Thymus (tissue), 11 donors: Measurements from ENCODE around the gene KCNIP1. TPM values are rescaled to one million over a fixed set of nuclear protein-coding genes. Genes with fewer than 3 reads are reported as not detected.

Source experiments
- DNase-seq, 9 donors: peaks; one replicate each; pipeline ENCODE4 v3.0.0-alpha.2; 2013; ENCODE audit warnings: low spot score in 9 of 9, low read depth in 6 of 9, missing footprints in 1 of 9
- H3K27ac ChIP-seq, 2 donors: one replicate each; pipeline ENCODE4 v1.5.1; 2013; ENCODE audit warnings: control low read depth in 1 of 2, low read depth in 1 of 2, low read length in 1 of 2, mild to moderate bottlenecking in 1 of 2, moderate library complexity in 1 of 2
- H3K27me3 ChIP-seq, 2 donors: one replicate each; pipeline ENCODE4 v1.5.1; 2013; ENCODE audit warnings: low read length in 1 of 2; ENCODE audit not compliant: control insufficient read depth in 2 of 2, insufficient read depth in 1 of 2
- H3K36me3 ChIP-seq, 2 donors: one replicate each; pipeline ENCODE4 v1.5.1; 2013; ENCODE audit warnings: low read length in 1 of 2, mild to moderate bottlenecking in 1 of 2, moderate library complexity in 1 of 2; ENCODE audit not compliant: control insufficient read depth in 2 of 2, insufficient read depth in 2 of 2
- H3K4me1 ChIP-seq, 2 donors: one replicate each; pipeline ENCODE4 v1.5.1; 2013; ENCODE audit warnings: low read length in 2 of 2; ENCODE audit not compliant: control insufficient read depth in 2 of 2, insufficient read depth in 2 of 2
- H3K4me3 ChIP-seq, 2 donors: one replicate each; pipeline ENCODE4 v1.5.1; 2013; ENCODE audit warnings: low read length in 2 of 2, control low read depth in 1 of 2, mild to moderate bottlenecking in 1 of 2
- H3K9me3 ChIP-seq, 2 donors: one replicate each; pipeline ENCODE4 v1.5.1; 2013; ENCODE audit warnings: low read length in 1 of 2, mild to moderate bottlenecking in 1 of 2; ENCODE audit not compliant: control insufficient read depth in 2 of 2, insufficient read depth in 1 of 2
- whole genome bisulfite sequencing: extraction: QIAGEN DNeasy Blood & Tissue Kit; methylation state at CpG from one replicate; pipeline ENCODE4 v1.1.7; 2013; 5-methylcytosine and 5-hydroxymethylcytosine counted together
- polyA plus RNA-seq: library from polyadenylated mRNA; stranded (reverse); fragments of 200-250 nt; gene quantifications from one replicate; pipeline ENCODE4 v1.2.3, GENCODE V29; 2013
- total RNA-seq: library from RNA; stranded (reverse); fragments of 120-200 nt; gene quantifications from one replicate; pipeline ENCODE4 v1.2.4, GENCODE V29; 2013
- donor health status: healthy.

KCNIP1 gene
- total and polyA plus RNA-seq, 2 donors: 0.09 to 0.23 TPM

DNA sequence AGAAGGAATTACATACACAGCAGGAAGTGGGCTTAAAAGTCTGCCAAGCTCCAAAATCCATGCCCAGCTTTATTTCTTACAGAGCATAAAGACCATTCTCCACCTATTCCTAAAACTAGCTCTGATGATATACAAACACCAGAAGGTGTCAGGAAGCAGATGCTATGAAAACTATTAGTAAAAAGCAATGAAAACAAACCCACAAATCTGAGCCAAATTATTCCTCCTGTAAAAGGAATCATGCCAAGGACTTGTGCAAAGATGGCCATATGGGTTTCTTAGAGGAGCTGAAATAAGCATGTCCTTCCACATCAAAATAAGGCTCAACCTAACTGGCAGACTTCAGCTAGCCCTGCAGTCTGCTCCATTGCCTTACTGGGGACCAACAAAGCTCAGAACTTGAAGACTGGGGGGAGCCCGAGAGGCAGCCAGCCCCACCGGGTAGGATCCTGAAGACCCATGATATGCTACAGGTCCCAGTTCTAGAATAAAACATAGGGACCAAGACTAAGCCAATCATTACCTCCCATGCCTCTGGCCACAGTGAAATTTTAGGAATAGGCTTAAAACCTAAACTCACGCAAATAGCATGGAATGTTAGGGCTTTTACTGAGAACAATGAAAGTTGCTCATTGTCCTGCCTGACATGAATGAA lies 236.9 kb downstream of the KCNIP1 start:
- peaks cover 10 to 26% of the 10 kb centered on the region in 2 donors for H3K27me3 ChIP-seq
- WGBS: 79% methylated on average over 3 of the region's 3 CpGs
- H3K4me1 ChIP-seq: peaks cover 0 to 11% of the 10 kb centered on the region in 2 donors
- no peaks in the 10 kb centered on the region for H3K36me3 ChIP-seq
- H3K9me3 ChIP-seq: peaks cover 0 to 4% of the 10 kb centered on the region in 2 donors
- H3K27ac ChIP-seq: no peak overlapping the region
- no peak for DNase-seq
- no peak overlapping the region for H3K4me3 ChIP-seq

DNA sequence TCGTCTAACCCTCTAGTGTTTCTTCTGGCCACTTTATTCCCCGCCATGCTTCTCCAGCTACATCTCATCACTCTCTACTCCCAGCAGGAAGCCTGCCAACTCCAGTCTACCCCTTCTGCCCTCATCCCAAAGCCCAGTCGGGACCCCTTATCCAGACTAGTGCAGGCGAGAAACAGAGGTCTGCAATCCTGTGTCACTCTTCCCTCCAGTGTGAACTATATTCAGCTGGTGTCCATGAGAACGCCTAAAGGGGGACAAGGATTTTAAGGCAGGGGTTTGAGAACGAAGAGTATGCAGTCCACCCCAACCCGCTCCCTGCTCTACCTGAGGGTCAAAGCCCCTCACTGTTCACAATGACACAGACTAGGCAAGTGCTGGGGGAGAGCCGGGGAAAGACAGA lies 238.0 kb downstream of the KCNIP1 start:
- Histone ChIP-seq H3K27me3 (peaks cover 10 to 36% of the 10 kb centered on the region in 2 donors), H3K9me3 (peaks cover 0 to 4% of the 10 kb centered on the region in 2 donors), H3K27ac (no peak overlapping the region), H3K4me1 (peaks cover 0 to 15% of the 10 kb centered on the region in 2 donors), H3K4me3 (no peak overlapping the region), H3K36me3 (no peaks in the 10 kb centered on the region)
- WGBS: 92% methylated on average over 8 of the region's 8 CpGs
- no peak for DNase-seq

DNA sequence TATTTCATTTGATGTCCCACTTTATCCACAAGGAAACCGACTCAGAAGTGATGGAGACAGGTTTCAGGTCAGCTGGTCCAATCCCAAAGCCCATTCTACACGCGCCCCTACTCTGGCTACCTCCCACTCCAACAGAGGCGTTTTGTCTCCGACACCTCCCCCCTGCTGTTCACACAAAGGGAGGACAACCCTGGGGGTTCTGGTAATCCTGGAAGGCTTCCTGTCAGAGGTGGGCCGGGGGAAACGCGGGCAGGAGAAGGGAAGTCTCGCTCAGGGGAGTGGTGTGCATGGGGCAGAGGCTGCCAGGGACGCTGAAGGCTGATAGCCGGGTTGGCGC lies 240.0 kb downstream of the KCNIP1 start:
- WGBS: 19% methylated on average over 12 of the region's 12 CpGs
- Histone ChIP-seq H3K27me3 (peaks cover 10 to 40% of the 10 kb centered on the region in 2 donors), H3K4me3 (no peak overlapping the region), H3K36me3 (no peaks in the 10 kb centered on the region), H3K9me3 (peaks cover 0 to 4% of the 10 kb centered on the region in 2 donors), H3K27ac (no peak overlapping the region), H3K4me1 (peaks cover 0 to 15% of the 10 kb centered on the region in 2 donors)
- DNase-seq: no peak

DNA sequence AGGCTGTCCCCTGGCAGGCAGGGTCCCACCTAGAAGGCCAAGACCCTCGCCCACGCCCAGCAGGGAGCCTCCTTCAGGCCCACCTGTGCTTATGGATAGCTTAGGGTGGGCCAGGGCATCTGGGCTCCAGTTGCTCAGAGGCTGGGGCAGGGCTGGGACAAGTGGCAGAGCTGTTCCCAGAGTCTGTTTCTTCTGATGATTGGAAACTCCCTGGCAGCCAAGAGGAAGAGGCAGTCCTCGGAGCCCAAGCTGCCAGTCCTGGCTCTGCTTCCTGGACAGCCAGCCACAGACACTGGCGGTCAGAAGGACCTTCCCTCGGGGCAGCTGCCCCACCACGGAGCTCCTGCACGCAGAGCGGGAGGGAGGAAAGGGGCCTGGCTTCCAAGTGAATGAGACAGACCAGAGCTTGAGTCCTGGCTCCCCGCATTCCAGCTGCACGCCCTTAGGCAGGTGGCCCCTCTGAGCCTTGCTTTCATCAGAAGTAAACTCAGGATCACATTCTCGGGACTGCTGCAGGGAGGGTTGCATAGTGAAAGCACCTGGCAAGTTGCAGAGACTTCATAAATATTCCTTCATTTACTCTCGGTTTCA lies 241.8 kb downstream of the KCNIP1 start:
- Histone ChIP-seq H3K4me3 (no peak overlapping the region), H3K9me3 (peaks cover 0 to 4% of the 10 kb centered on the region in 2 donors), H3K36me3 (no peaks in the 10 kb centered on the region), H3K27me3 (peaks cover 10 to 43% of the 10 kb centered on the region in 2 donors), H3K4me1 (peaks cover 0 to 15% of the 10 kb centered on the region in 2 donors), H3K27ac (peak overlapping the region in 1 of 2 donors; percentile 75)
- WGBS: 63% methylated on average over 12 of the region's 12 CpGs
- peak in 1 of 9 donors; percentile 19 for DNase-seq

DNA sequence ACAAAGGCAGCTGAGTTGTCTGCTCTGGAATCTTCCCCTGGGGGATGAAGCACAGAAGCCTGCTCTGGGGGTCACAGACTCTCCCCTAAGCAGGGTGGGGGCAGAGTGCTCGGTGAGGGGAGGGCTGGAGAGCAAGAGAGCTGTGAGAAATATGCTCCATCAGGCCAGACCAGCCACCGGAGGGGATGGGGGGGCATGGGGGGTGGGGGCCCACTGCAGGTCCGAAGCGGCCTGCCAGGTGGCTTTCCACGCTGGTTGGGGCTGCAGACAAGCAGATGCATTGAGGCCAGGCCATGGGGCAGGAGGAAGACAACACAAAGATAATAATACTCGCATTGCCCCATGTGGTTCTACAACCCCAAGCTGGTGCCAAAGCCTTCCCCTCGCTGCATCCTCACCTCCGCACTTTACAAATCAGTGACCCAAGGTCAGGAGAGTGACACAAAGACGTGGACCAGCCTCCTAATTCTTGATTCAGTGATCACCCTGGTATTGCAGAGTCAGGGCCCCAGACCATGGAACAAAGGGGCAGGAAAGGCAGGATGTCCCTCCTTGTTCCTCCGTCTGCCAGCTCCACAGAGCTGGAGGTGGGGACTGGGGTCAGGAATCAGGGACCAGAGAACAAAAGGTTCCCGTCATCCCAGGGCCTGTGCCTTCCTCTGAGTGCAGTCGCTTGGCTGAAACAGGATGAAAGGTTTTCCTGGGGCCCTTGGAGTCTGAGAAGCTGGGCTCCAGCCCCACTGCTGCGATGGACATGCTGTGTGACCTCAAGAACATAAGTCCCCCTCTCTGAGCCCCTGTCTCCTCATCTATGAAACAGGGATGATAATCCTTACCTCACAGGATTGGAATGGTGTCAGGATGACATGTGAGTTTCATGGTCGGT lies 242.5 kb downstream of the KCNIP1 start:
- H3K4me3 ChIP-seq: no peak overlapping the region
- H3K36me3 ChIP-seq: no peaks in the 10 kb centered on the region
- peak overlapping the region in 1 of 2 donors; percentile 75 for H3K27ac ChIP-seq
- DNase-seq: no peak
- H3K9me3 ChIP-seq: peaks cover 0 to 4% of the 10 kb centered on the region in 2 donors
- H3K27me3 ChIP-seq: peaks cover 10 to 43% of the 10 kb centered on the region in 2 donors
- 76% methylated on average over 14 of the region's 14 CpGs for WGBS
- H3K4me1 ChIP-seq: peaks cover 0 to 15% of the 10 kb centered on the region in 2 donors

DNA sequence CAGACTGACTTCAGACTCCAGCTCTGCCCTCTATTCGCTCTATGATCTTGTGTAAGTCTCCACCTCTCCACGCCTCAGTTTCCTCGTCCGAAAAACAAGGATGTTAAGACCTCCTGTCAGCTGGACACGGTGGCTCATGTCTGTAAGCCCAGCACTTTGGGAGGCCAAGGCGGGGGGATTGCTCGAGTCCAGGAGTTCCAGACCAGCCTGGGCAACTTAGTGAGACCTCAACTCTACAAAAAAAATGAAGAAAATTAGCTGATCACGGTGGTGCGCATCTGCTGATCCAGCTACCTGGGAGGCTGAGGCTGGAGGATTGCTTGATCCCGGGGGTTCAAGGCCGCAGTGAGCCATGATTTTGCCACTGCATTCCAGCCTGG lies 243.1 kb downstream of the KCNIP1 start:
- Histone ChIP-seq H3K4me1 (peaks cover 0 to 18% of the 10 kb centered on the region in 2 donors), H3K36me3 (no peaks in the 10 kb centered on the region), H3K27ac (peak overlapping the region in 1 of 2 donors; percentile 75), H3K27me3 (peaks cover 10 to 43% of the 10 kb centered on the region in 2 donors), H3K9me3 (peaks cover 0 to 4% of the 10 kb centered on the region in 2 donors), H3K4me3 (no peak overlapping the region)
- WGBS: 95% methylated on average over 11 of the region's 11 CpGs
- DNase-seq: no peak

DNA sequence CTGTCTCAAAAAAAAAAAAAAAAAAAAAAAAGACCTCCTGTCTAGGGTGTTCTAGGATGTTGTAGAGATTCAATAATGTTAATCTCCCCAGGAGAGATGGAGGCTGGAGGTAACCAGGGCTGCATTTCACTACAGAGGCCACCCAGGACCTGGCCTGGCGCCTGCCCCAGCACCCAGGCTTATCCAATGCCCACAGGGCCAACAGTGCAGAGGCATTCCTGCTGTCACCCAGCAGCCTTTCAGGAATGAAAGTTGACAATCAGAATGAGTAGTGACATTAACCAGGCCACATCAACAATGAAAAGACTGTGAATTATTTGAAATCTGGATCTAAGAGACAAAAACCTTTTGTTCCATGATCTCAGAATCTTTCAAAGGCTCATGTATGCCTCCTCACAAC lies 243.5 kb downstream of the KCNIP1 start:
- peaks cover 0 to 4% of the 10 kb centered on the region in 2 donors for H3K9me3 ChIP-seq
- no peaks in the 10 kb centered on the region for H3K36me3 ChIP-seq
- no peak overlapping the region for H3K4me3 ChIP-seq
- WGBS: 100% methylated on average over 1 of the region's 1 CpG
- DNase-seq: no peak
- H3K4me1 ChIP-seq: peaks cover 0 to 20% of the 10 kb centered on the region in 2 donors
- peaks cover 10 to 43% of the 10 kb centered on the region in 2 donors for H3K27me3 ChIP-seq
- H3K27ac ChIP-seq: no peak overlapping the region

DNA sequence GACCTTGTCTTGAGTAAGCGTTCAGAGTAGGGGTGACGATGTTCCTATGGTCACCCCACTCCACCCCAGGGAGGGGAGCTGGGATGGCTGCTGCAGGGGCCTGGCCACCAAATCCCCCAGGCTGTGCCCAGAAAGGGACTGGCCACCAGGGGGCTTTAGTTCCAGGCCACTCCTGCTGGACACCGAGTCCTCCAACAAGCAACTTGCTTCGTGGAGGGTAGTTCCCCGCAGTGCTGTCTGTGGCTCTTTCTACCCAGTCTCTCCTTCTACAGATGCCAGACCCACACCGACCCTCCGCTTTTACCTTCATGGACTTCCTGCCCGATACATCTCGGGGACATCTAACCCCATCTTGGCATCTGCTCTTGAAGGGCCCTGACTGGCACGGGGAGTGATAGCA lies 244.0 kb downstream of the KCNIP1 start:
- Histone ChIP-seq H3K36me3 (no peaks in the 10 kb centered on the region), H3K4me1 (peaks cover 0 to 20% of the 10 kb centered on the region in 2 donors), H3K27me3 (peaks cover 10 to 43% of the 10 kb centered on the region in 2 donors), H3K27ac (no peak overlapping the region), H3K4me3 (no peak overlapping the region), H3K9me3 (peaks cover 0 to 4% of the 10 kb centered on the region in 2 donors)
- 92% methylated on average over 10 of the region's 10 CpGs for WGBS
- no peak for DNase-seq
